Measurements from ENCODE around the gene MSI2. TPM values are rescaled to one million over a fixed set of nuclear protein-coding genes. Genes with fewer than 3 reads are reported as not detected.
A peak's percentile ranks its signal among the peaks of the same experiment; 100 is the strongest.

The MSI2 gene
- total and polyA plus RNA-seq, 9 of the 15 experiments (the other 6 are each of a cell fraction or from before 2014, with no cell fraction given), result 4.6 to 61.8 (median 42.4) TPM

- DNase-seq (ENCODE audit: extremely low read depth in 1 of 4, low spot score in 3 of 4) (no peak), ATAC-seq (no peak), FAIRE-seq (no peak)
- Histone ChIP-seq H3K36me3 (ENCODE audit: control insufficient read depth, insufficient read depth, low read length) (no peaks in the 10 kb centered on the region), H3K9ac (ENCODE audit: insufficient read depth in 1 of 2, low read depth in 2 of 2, low read length in 2 of 2) (no peak overlapping the region), H4K20me1 (replicated peaks; ENCODE audit: control insufficient read depth, insufficient read depth, low read length) (peaks cover 15% of the 10 kb centered on the region), H3K79me2 (ENCODE audit: control insufficient read depth, insufficient read depth, low read length) (no peaks in the 10 kb centered on the region), H3K27ac (ENCODE audit: extremely low read depth, low read depth, low read length) (no peak overlapping the region), H2AFZ (ENCODE audit: low read depth, low read length) (no peak overlapping the region), H3K4me2 (ENCODE audit: insufficient read depth, low read length) (no peak overlapping the region), H3K9me1 (ENCODE audit: control insufficient read depth, insufficient read depth, low read length) (no peaks in the 10 kb centered on the region), H3K4me3 (no peak overlapping the region), H3K9me3 (replicated peaks; ENCODE audit: control insufficient read depth, insufficient read depth, low read depth, low read length) (no peaks in the 10 kb centered on the region), H3K27me3 (ENCODE audit: control insufficient read depth in 2 of 2, insufficient read depth in 2 of 2, low read length in 2 of 2) (no peaks in the 10 kb centered on the region), H3K4me1 (replicated peaks in 1 of 2; ENCODE audit: control insufficient read depth in 2 of 2, insufficient read depth in 2 of 2, low read length in 2 of 2) (peaks cover 5 to 11% of the 10 kb centered on the region in 2 experiments; a peak in 4 of 5 replicates)
- intact Hi-C loops (cut with micrococcal nuclease), result no loop called here
- WGBS (ENCODE audit: insufficient coverage, low coverage, missing lambda C conversion rate), result 67% methylated on average over 1 of the region's 2 CpGs
- no TSS peak for BruUV-seq (replicated peaks)
- in situ Hi-C loops (cut with MboI), result no loop called here
- CTCF ChIA-PET (ENCODE audit: low intra/inter-chr PET ratio), result no interaction called here
- POLR2A ChIA-PET, result no interaction called here
- TF ChIP-seq, protein P1, sequence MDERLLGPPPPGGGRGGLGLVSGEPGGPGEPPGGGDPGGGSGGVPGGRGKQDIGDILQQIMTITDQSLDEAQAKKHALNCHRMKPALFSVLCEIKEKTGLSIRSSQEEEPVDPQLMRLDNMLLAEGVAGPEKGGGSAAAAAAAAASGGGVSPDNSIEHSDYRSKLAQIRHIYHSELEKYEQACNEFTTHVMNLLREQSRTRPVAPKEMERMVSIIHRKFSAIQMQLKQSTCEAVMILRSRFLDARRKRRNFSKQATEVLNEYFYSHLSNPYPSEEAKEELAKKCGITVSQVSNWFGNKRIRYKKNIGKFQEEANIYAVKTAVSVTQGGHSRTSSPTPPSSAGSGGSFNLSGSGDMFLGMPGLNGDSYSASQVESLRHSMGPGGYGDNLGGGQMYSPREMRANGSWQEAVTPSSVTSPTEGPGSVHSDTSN (CRISPR knock-in tag; IDR thresholded peaks at IDR 0.05; ENCODE audit: low read depth), result no peak
- TF ChIP-seq, protein P1 (tag; conservative IDR thresholded peaks at IDR 0.05; ENCODE audit: low read depth), result 0 out of 2 replicates have a peak, but pooled peaks have one; percentile 31
- no peak for TF ChIP-seq ZBTB2 (IDR thresholded peaks at IDR 0.05)
Observed at GRCh38 chr17:57502811-57503241, 246.5 kb downstream of the MSI2 start.

Measured in K562 (cell line).